GM10248 (cell line): ENCODE results near the gene DOCK1.
"Not testable (repeated sequence)": the region's sequence is repeated elsewhere in the genome, so short reads cannot be mapped to it uniquely, and the experiment has no call there.

ENCODE experiments used
- CTCF ChIA-PET: fragments of 300-600 bp; sonication (Branson Sonifier 250); formaldehyde crosslinking; extraction: SDS; loops from one replicate; lab custom pipeline; 2021; ENCODE audit warnings: antibody characterized with exemption; lab: Yijun Ruan, JAX
- POLR2A ChIA-PET: fragments of 350-650 bp; sonication (Branson Sonifier 250); formaldehyde crosslinking; extraction: SDS; loops from one replicate; lab custom pipeline; 2020; ENCODE audit warnings: antibody characterized with exemption; lab: Yijun Ruan, JAX
- DNase-seq: peaks from one replicate; pipeline ENCODE4 v3.0.0; 2012; ENCODE audit errors: extremely low spot score
- TF ChIP-seq, protein P1 (sequence below): IDR thresholded peaks from 2 replicates; pipeline ENCODE4 v1.5.1; 2012; ENCODE audit warnings: mild to moderate bottlenecking, low read depth; ENCODE audit errors: extremely low read depth, missing control alignments, control extremely low read depth

DOCK1 gene

DNA sequence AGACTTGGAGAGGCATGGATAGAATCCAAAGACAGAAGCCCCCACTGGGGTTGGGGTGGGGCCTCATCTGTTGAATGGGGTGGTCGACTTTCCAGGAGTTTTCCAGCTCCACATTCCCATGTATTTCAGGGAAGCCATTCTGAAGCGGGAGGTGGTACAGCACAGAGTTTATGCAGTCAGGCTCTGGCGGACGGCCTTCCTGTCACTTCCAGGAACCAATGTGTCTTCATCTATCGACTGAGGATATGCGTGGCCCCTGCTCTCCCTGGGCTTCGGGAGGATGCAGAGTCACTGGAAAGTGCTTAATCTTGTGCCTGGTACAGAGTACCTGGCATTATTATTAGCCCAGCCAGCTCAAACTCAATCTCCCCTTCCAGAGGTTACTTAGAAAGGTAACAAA is 26.3 kb downstream of the DOCK1 start:
- POLR2A ChIA-PET: no interaction called here

DNA sequence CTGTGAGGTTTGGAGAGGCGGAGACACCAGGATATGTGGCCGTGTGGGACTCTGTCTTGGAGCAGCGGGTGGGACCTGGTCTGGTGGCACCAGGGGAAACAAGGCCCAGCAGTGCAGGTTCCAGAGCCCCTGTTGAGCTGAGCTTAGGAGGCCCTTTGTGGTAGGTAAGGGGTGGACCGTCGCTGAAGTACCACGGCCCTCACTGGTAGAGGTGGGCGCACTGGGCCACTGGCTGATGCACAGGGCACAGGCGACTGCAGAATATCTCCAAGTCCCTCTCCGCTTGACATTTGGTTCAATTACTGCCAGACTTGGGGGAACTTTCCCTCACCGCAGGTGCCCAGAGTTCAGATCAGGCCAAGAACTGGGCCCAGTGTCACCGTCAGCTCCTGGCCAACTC is 27.3 kb downstream of the DOCK1 start:
- ChIA-PET CTCF (no interaction called here), POLR2A (no interaction called here)
- TF ChIP-seq, protein P1, sequence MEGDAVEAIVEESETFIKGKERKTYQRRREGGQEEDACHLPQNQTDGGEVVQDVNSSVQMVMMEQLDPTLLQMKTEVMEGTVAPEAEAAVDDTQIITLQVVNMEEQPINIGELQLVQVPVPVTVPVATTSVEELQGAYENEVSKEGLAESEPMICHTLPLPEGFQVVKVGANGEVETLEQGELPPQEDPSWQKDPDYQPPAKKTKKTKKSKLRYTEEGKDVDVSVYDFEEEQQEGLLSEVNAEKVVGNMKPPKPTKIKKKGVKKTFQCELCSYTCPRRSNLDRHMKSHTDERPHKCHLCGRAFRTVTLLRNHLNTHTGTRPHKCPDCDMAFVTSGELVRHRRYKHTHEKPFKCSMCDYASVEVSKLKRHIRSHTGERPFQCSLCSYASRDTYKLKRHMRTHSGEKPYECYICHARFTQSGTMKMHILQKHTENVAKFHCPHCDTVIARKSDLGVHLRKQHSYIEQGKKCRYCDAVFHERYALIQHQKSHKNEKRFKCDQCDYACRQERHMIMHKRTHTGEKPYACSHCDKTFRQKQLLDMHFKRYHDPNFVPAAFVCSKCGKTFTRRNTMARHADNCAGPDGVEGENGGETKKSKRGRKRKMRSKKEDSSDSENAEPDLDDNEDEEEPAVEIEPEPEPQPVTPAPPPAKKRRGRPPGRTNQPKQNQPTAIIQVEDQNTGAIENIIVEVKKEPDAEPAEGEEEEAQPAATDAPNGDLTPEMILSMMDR: no peak
- no peak for DNase-seq

More for the DNA sequence above, 26.3 kb downstream of the DOCK1 start:
- DNase-seq: no peak
- CTCF ChIA-PET: no interaction called here
- TF ChIP-seq, protein P1: no peak

DNA sequence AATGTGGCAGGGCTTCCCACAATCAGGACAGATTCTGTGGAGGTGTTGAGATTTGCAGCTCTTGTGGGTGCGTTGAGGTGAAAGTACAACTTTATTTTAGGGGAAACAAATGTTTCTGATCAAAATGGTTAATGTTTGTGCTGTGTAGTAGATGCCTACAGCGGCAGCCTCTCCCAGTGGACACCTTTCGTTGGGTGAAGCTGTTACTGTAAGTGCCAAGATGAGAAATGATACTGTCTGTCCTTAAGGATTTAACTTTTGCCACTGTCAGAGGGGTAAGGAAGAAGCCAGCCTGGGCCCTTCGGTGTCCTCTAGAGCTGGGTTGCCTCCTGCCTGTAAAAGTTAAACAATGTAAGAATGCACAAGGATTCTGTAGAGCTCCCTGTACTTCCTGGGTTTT is 27.9 kb downstream of the DOCK1 start:
- POLR2A ChIA-PET: no interaction called here
- CTCF ChIA-PET: no interaction called here
- TF ChIP-seq, protein P1: no peak
- no peak for DNase-seq

DNA sequence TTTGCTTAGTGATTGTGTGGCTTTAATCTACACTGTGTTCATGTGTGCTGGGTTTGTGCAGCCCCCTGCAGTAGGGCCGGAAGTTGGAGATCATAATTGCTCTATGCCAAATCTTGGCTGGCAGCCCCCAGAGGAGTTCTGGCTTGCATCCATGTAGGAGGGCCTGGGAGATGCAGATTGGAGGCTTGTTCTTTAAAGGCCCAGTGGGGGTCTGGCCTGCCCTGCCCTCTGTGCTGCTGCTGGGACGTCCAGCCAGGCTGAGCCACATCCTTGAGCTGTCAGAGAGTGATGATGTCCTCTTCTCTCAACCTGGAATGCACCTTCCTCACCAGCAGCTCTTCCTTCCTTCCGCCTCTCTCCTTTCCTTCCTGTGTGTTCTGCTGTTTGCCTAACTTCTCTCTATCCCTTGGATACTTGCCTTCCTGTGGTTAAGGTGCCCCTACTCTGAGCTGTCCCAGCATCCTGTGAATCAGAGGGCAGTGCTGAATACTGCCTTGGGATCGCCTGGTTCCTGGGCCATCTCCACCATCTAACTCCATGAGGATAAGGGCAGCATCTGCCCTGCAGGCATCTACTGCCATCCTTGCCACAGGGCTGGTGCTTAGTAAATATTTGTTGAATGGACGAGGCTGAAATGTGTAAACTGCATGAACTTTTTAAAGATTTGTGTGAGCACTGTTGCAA is 30.2 kb downstream of the DOCK1 start:
- POLR2A ChIA-PET: no interaction called here
- DNase-seq: no peak
- CTCF ChIA-PET: no interaction called here
- TF ChIP-seq, protein P1: no peak

DNA sequence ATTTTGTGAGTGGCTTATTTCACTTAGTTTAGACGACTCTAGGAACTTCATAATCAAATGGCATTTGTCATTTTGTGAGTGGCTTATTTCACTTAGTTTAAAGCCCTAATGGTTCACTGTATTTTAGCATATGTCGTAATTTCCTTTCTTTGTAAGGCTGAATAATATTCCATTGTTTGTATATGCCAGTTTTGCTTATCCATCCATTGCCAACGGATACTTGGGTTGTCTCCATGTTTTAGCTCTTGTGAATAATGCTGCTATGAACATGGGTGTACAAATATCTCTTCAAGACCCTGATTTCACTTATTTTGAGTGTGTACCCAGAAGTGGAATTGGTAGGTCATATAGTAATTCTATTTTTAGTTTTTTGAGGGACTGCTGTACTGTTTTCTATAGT is 31.8 kb downstream of the DOCK1 start:
- no peak for DNase-seq
- POLR2A ChIA-PET: no interaction called here
- CTCF ChIA-PET: no interaction called here
- TF ChIP-seq, protein P1: no peak

DNA sequence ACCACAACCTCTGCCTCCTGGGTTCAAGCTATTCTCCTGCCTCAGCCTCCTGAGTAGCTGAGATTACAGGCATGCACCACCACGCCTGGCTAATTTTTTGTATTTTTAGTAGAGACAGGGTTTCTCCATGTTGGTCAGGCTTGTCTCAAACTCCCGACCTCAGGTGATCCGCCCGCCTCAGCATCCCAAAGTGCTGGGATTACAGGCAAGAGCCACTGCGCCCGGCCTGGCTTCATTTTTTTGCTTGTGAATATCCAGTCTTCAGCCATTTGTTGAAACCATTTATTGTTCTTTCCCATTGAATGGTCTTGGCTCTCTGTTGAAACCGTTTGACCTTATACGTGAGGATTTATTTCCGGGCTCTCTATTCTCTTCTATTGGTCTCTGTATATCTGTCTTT is 32.9 kb downstream of the DOCK1 start:
- CTCF ChIA-PET, POLR2A ChIA-PET: not testable (repeated sequence)

DNA sequence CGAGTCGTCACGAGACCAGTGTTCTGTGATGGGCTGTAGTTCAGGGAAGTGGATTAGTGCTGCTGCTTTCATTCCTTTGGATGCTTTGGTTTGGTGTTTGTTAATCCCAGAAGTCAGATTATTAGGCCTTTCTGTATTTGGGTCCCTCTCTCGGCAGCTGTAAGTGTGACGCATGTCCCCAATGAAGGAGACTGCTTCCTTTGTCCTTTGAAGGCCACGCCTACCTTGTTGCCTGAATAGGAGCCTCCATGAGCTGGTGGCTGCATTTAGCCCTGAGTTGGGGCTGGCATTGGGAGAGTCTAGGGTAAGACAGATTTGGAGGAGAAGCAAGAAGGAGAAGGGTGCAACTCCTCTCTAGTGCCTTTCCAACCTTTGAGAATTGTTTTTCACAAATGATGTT is 34.5 kb downstream of the DOCK1 start:
- ChIA-PET POLR2A (no interaction called here), CTCF (no interaction called here)
- DNase-seq: no peak
- TF ChIP-seq, protein P1: no peak

More for the DNA sequence above, 32.9 kb downstream of the DOCK1 start:
- DNase-seq: not testable (repeated sequence)
